OCI-LY1 (cell line): Measurements from ENCODE around the gene TNNC1.

ENCODE experiments used
- H2AFZ ChIP-seq: fragments of 200-600 bp; sonication (generic), shearing (Covaris generic); 2 replicates; pipeline ENCODE4 v1.6.0; 2014; ENCODE audit warnings: antibody characterized with exemption, mild to moderate bottlenecking, low read length
- H3F3A ChIP-seq: fragments of 200-600 bp; sonication (generic), shearing (Covaris generic); 2 replicates; pipeline ENCODE4 v1.6.0; 2014; ENCODE audit warnings: mild to moderate bottlenecking, antibody characterized with exemption, low read length, moderate library complexity; ENCODE audit not compliant: insufficient read depth
- H3K27ac ChIP-seq: fragments of 200-600 bp; sonication (generic); 2 replicates; pipeline ENCODE4 v1.5.1; 2014; ENCODE audit warnings: low read length, mixed run types, mild to moderate bottlenecking, low read depth; ENCODE audit not compliant: poor library complexity, severe bottlenecking
- H3K27me3 ChIP-seq: fragments of 200-600 bp; sonication (generic); 2 replicates; pipeline ENCODE4 v1.6.0; 2014; ENCODE audit warnings: antibody characterized with exemption, mild to moderate bottlenecking, low read length, moderate library complexity; ENCODE audit not compliant: insufficient read depth
- H3K36me3 ChIP-seq: fragments of 200-600 bp; sonication (generic); 2 replicates; pipeline ENCODE4 v1.6.1; 2014; ENCODE audit warnings: mild to moderate bottlenecking, antibody characterized with exemption, low read length, moderate library complexity, mixed read lengths; ENCODE audit not compliant: insufficient read depth
- H3K4me1 ChIP-seq: fragments of 200-600 bp; sonication (generic); 2 replicates; pipeline ENCODE4 v1.5.1; 2014; ENCODE audit warnings: mild to moderate bottlenecking, low read length, moderate library complexity; ENCODE audit not compliant: insufficient read depth, severe bottlenecking
- H3K4me2 ChIP-seq: fragments of 200-600 bp; sonication (generic), shearing (Covaris generic); 2 replicates; pipeline ENCODE4 v1.6.1; 2014; ENCODE audit warnings: low read length
- H3K4me3 ChIP-seq: fragments of 200-600 bp; sonication (generic); 2 replicates; pipeline ENCODE4 v1.5.1; 2014; ENCODE audit warnings: low read length, low read depth, mild to moderate bottlenecking, mixed read lengths; ENCODE audit not compliant: poor library complexity, severe bottlenecking
- H3K79me2 ChIP-seq: fragments of 200-600 bp; shearing (Covaris generic); 2 replicates; pipeline ENCODE4 v1.6.1; 2016; ENCODE audit warnings: mixed run types, low read length, mixed read lengths; ENCODE audit not compliant: insufficient read depth
- H3K9ac ChIP-seq: fragments of 200-600 bp; sonication (generic), shearing (Covaris generic); 2 replicates; pipeline ENCODE4 v1.6.1; 2014; ENCODE audit warnings: mild to moderate bottlenecking, low read length, mixed read lengths
- H3K9me2 ChIP-seq: fragments of 200-600 bp; sonication (generic), shearing (Covaris generic); 2 replicates; pipeline ENCODE4 v1.6.1; 2014; ENCODE audit warnings: low read depth, mild to moderate bottlenecking, low read length, mixed read lengths
- H3K9me3 ChIP-seq: fragments of 200-600 bp; shearing (Covaris generic); 2 replicates; pipeline ENCODE4 v1.6.1; 2014; ENCODE audit warnings: low read length, mixed read lengths
- H4K20me1 ChIP-seq: fragments of 200-600 bp; sonication (generic), shearing (Covaris generic); 2 replicates; pipeline ENCODE4 v1.6.0; 2016; ENCODE audit warnings: mild to moderate bottlenecking, low read length; ENCODE audit not compliant: insufficient read depth
- EZH2 ChIP-seq: fragments of 200-600 bp; sonication (generic), shearing (Covaris generic); IDR thresholded peaks from 2 replicates; pipeline ENCODE4 v1.8.0; 2017; ENCODE audit warnings: borderline replicate concordance, mixed run types, mild to moderate bottlenecking, antibody characterized with exemption, low read length, moderate library complexity, mixed read lengths
- TF ChIP-seq, protein P1 (sequence below): fragments of 200-600 bp; sonication (generic), shearing (Covaris generic); IDR thresholded peaks from 2 replicates; pipeline ENCODE4 v1.5.1; 2017; ENCODE audit warnings: mild to moderate bottlenecking, antibody characterized with exemption, low read length, moderate library complexity, mixed read lengths

TNNC1 gene

DNA sequence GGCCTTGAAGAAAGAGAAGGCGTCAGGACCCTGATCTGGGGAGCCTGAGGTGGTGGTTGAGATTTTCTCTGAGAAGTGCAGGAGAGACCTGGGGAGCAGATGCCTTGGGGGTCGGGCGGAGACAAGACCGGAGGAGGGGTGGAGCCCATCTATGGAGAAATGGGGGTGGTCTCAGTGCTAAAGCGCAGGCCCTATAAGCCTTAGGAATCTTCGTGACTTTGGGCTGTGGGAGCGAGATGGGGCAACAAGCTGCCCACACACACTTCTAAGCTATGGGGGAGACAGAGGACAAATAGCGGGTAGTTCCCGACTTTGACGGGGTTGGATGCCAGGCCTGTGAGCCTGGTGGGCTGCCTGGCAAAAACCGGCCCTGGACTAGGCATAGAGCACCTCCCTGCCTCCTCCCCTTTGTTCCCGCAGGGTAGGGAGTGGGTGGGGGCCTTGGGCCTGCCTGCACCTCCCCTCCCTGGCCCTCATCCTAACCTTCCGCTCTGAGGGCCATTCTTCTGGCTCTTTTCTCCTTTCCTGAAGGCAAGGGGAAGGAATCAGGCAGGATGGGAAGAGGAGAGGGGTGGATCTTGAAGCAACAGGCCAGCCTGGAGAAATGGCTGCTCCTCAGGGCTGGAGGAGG, 2.4 kb upstream of the TNNC1 start:
- no peak for TF ChIP-seq EZH2
- Histone ChIP-seq H3K4me1 (peaks cover 25% of the 10 kb centered on the region), H3K9me2 (no peaks in the 10 kb centered on the region), H3K36me3 (peaks cover 42% of the 10 kb centered on the region), H3K79me2 (0 out of 2 replicates have a peak, but pooled peaks cover 4% of the 10 kb centered on the region), H2AFZ (no peak overlapping the region), H3K4me3 (peak overlapping the region; percentile 90), H3F3A (no peaks in the 10 kb centered on the region), H3K9ac (peak overlapping the region; percentile 98), H3K9me3 (no peaks in the 10 kb centered on the region), H3K27ac (peak overlapping the region; percentile 60), H3K27me3 (no peaks in the 10 kb centered on the region), H3K4me2 (peak overlapping the region; percentile 93), H4K20me1 (no peaks in the 10 kb centered on the region)

DNA sequence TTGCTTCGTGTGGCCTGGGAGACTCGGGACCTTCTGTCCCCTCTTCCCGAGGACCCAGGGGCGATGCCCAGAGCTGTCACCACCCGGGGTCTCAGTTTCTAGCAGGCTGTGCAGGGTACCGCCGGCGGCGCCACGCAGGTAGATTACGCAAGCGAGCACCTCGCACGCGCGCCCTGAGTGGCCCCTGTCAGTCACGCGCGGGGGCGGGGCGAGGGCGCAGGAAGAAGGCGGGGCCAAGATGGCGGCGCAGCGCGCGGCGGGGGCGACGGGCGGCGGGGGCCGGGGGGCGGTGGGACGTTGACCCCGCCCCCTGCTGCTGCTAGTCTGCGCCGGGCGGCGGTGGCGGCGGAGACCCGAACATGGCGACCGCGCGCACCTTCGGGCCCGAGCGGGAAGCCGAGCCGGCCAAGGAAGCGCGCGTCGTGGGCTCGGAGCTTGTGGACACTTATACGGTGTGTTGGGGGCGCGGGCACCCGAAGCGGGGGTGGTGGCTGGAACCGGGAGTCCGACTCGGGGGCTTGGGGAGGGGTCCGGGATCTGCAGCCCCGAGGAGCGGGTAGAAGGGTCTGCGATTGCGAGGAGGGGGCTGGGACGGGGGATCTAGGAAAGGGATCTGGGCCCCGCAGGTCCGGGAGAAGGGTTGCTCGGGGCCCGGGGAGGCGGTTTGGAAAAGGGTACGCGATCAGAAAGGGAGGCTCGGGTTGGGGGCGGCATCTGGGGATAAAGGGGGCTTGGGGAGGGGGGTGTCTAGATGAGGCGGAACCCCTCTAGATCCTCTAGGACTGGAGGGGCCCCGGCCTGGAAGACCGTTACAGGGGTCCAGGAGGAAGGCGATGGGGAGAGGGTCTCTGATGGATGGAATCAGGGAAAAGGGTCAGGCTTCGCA, 1.7 kb upstream of the TNNC1 start, which contains the start of gene NISCH:
TSS of gene NISCH (plus strand) at position 322 of the 886 bp plus-strand sequence. CDS start at position 360, 38 bp downstream.
- Histone ChIP-seq H3K9me2 (no peaks in the 10 kb centered on the region), H3K4me3 (peak within 1 kb of the TSS; percentile 90), H3F3A (no peaks in the 10 kb centered on the region), H3K27ac (peak within 1 kb of the TSS; percentile 60), H3K9ac (peak within 1 kb of the TSS; percentile 98), H3K4me2 (peak within 1 kb of the TSS; percentile 93), H3K9me3 (no peaks in the 10 kb centered on the region), H3K36me3 (peaks cover 34% of the 10 kb centered on the region), H3K79me2 (0 out of 2 replicates have a peak, but pooled peaks cover 4% of the 10 kb centered on the region), H4K20me1 (no peaks in the 10 kb centered on the region), H3K4me1 (peaks cover 25% of the 10 kb centered on the region), H2AFZ (peak within 1 kb of the TSS; percentile 70; the same call in 1 of the 2 replicates), H3K27me3 (no peaks in the 10 kb centered on the region)
- TF ChIP-seq, protein P1, sequence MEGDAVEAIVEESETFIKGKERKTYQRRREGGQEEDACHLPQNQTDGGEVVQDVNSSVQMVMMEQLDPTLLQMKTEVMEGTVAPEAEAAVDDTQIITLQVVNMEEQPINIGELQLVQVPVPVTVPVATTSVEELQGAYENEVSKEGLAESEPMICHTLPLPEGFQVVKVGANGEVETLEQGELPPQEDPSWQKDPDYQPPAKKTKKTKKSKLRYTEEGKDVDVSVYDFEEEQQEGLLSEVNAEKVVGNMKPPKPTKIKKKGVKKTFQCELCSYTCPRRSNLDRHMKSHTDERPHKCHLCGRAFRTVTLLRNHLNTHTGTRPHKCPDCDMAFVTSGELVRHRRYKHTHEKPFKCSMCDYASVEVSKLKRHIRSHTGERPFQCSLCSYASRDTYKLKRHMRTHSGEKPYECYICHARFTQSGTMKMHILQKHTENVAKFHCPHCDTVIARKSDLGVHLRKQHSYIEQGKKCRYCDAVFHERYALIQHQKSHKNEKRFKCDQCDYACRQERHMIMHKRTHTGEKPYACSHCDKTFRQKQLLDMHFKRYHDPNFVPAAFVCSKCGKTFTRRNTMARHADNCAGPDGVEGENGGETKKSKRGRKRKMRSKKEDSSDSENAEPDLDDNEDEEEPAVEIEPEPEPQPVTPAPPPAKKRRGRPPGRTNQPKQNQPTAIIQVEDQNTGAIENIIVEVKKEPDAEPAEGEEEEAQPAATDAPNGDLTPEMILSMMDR, result no peak
- TF ChIP-seq EZH2, result no peak

DNA sequence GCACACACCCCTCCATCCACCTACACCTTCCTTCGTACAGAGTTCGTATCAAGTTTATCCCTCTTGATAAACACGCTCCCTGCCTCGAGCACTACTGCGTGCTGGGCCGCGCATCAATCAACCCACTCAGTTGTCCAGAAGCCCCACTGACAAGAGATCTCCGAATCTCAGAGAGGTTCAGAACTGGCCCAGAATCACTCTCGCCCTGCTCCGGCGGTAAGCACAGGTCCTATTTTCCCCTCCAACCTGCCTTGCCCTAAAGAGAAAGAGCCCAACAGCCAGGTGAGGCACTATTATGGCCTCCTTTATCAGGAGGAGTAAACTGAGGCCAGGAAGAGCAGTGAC, 1.1 kb upstream of the TNNC1 start:
- peaks cover 25% of the 10 kb centered on the region for H3K4me1 ChIP-seq
- H2AFZ ChIP-seq, result peak overlapping the region; percentile 70; the same call in 1 of the 2 replicates
- peak overlapping the region; percentile 90 for H3K4me3 ChIP-seq
- H3K9me3 ChIP-seq, result no peaks in the 10 kb centered on the region
- H3K9ac ChIP-seq, result peak overlapping the region; percentile 85
- no peaks in the 10 kb centered on the region for H4K20me1 ChIP-seq
- no peaks in the 10 kb centered on the region for H3F3A ChIP-seq
- peak overlapping the region; percentile 13 for H3K27ac ChIP-seq
- TF ChIP-seq, protein P1, result no peak
- no peak for TF ChIP-seq EZH2
- H3K9me2 ChIP-seq, result no peaks in the 10 kb centered on the region
- 0 out of 2 replicates have a peak, but pooled peaks cover 4% of the 10 kb centered on the region for H3K79me2 ChIP-seq
- H3K27me3 ChIP-seq, result no peaks in the 10 kb centered on the region
- peaks cover 29% of the 10 kb centered on the region for H3K36me3 ChIP-seq
- peak overlapping the region; percentile 93 for H3K4me2 ChIP-seq
